ENCODE measurements around the gene CASK.
"Not testable (repeated sequence)": the region's sequence is repeated elsewhere in the genome, so short reads cannot be mapped to it uniquely, and the experiment has no call there.

CASK gene

DNA sequence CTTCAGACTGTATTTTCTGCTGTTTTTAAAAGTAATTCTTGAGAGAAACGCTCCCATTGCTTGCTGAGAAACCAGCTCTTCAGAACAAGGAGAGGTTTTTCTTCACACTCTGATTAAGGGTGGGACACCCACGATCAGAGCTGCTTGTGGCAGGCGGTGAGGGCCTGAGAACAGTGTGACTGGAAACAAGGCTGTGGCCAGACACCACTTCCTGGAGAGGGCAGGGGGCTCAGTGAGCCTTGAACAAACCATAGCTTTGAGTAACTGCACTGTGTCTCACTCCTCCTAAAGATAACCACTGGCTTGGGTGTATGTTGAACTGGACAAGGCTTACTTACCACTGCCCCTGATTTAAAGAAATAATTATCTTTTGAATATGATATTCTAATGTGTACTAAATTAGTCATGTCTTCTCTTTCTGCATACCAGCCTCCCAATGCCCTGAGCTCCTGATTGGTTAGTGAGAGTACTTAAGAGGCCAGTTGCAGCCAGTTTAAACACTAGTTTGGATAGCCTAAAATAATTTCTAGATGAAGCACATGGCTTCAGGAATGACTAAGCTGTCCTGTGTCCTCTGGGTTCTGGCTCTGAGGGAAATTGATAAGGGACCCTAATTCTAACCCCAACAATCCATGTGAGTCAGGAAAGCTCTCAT is 203.1 kb downstream of the CASK start:
- TF ChIP-seq ZNF70 (CRISPR knock-in tag; IDR thresholded peaks at IDR 0.05) = no peak
- no peak for ATAC-seq

DNA sequence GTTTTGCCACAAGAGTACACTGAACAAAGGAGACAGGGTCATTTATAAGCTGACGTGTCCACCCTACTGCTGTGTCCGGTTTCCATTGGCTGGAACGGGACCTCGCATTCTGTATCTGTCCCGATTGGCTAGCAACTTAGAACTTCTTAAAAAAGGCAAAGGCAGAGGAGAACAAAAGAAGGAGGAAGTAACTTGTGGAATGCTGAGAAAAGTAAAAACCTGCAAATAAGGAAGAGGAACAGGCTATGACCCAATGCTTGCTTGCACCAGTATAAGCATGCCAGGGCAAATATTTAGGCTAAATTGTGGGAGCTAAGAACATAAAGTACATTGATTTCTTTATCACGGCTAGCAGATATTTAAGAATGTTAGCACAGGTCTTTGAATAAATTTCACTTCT is 203.7 kb downstream of the CASK start:
- not testable (repeated sequence) for ATAC-seq

- TF ChIP-seq, protein P1, sequence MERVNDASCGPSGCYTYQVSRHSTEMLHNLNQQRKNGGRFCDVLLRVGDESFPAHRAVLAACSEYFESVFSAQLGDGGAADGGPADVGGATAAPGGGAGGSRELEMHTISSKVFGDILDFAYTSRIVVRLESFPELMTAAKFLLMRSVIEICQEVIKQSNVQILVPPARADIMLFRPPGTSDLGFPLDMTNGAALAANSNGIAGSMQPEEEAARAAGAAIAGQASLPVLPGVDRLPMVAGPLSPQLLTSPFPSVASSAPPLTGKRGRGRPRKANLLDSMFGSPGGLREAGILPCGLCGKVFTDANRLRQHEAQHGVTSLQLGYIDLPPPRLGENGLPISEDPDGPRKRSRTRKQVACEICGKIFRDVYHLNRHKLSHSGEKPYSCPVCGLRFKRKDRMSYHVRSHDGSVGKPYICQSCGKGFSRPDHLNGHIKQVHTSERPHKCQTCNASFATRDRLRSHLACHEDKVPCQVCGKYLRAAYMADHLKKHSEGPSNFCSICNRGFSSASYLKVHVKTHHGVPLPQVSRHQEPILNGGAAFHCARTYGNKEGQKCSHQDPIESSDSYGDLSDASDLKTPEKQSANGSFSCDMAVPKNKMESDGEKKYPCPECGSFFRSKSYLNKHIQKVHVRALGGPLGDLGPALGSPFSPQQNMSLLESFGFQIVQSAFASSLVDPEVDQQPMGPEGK (CRISPR knock-in tag; IDR thresholded peaks at IDR 0.05; ENCODE audit: borderline replicate concordance) = no peak
- TF ChIP-seq TOX (CRISPR knock-in tag; IDR thresholded peaks at IDR 0.05; ENCODE audit: borderline replicate concordance) (no peak), ZNF565 (CRISPR knock-in tag; conservative IDR thresholded peaks at IDR 0.05; ENCODE audit: low read depth) (no peak), ZFP3 (CRISPR knock-in tag; IDR thresholded peaks at IDR 0.05) (no peak), CSDC2 (CRISPR knock-in tag; IDR thresholded peaks at IDR 0.05) (no peak), ZNF8 (CRISPR knock-in tag; IDR thresholded peaks at IDR 0.05) (no peak), ZNF70 (CRISPR knock-in tag; IDR thresholded peaks at IDR 0.05) (no peak), ISL1 (CRISPR knock-in tag; IDR thresholded peaks at IDR 0.05) (no peak), OSR1 (CRISPR knock-in tag; IDR thresholded peaks at IDR 0.05) (no peak), ARNTL (CRISPR knock-in tag; IDR thresholded peaks at IDR 0.05; ENCODE audit: borderline replicate concordance, low read depth) (no peak), ZFP30 (CRISPR knock-in tag; IDR thresholded peaks at IDR 0.05) (no peak)
- TF ChIP-seq, protein P2, sequence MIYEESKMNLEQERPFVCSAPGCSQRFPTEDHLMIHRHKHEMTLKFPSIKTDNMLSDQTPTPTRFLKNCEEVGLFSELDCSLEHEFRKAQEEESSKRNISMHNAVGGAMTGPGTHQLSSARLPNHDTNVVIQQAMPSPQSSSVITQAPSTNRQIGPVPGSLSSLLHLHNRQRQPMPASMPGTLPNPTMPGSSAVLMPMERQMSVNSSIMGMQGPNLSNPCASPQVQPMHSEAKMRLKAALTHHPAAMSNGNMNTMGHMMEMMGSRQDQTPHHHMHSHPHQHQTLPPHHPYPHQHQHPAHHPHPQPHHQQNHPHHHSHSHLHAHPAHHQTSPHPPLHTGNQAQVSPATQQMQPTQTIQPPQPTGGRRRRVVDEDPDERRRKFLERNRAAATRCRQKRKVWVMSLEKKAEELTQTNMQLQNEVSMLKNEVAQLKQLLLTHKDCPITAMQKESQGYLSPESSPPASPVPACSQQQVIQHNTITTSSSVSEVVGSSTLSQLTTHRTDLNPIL (CRISPR knock-in tag; IDR thresholded peaks at IDR 0.05; ENCODE audit: low read depth) = no peak
- ATAC-seq = no peak
These were observed 204.7 kb downstream of the CASK start for GRCh38 chrX:41718481-41719235.

- no peak for ATAC-seq
- TF ChIP-seq PPARA (CRISPR knock-in tag; IDR thresholded peaks at IDR 0.05; ENCODE audit: borderline replicate concordance) (no peak), ARNTL (CRISPR knock-in tag; IDR thresholded peaks at IDR 0.05; ENCODE audit: borderline replicate concordance, low read depth) (no peak), ZNF8 (CRISPR knock-in tag; IDR thresholded peaks at IDR 0.05) (no peak), ZFP30 (CRISPR knock-in tag; IDR thresholded peaks at IDR 0.05) (no peak), TSHZ2 (CRISPR knock-in tag; IDR thresholded peaks at IDR 0.05) (no peak), GLIS3 (CRISPR knock-in tag; IDR thresholded peaks at IDR 0.05) (no peak), TOX (CRISPR knock-in tag; IDR thresholded peaks at IDR 0.05; ENCODE audit: borderline replicate concordance) (no peak), ZC3H10 (CRISPR knock-in tag; IDR thresholded peaks at IDR 0.05) (no peak), POU6F1 (CRISPR knock-in tag; IDR thresholded peaks at IDR 0.05; ENCODE audit: borderline replicate concordance, low read depth) (no peak)
- TF ChIP-seq, protein P3, sequence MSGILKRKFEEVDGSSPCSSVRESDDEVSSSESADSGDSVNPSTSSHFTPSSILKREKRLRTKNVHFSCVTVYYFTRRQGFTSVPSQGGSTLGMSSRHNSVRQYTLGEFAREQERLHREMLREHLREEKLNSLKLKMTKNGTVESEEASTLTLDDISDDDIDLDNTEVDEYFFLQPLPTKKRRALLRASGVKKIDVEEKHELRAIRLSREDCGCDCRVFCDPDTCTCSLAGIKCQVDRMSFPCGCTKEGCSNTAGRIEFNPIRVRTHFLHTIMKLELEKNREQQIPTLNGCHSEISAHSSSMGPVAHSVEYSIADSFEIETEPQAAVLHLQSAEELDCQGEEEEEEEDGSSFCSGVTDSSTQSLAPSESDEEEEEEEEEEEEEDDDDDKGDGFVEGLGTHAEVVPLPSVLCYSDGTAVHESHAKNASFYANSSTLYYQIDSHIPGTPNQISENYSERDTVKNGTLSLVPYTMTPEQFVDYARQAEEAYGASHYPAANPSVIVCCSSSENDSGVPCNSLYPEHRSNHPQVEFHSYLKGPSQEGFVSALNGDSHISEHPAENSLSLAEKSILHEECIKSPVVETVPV (CRISPR knock-in tag; IDR thresholded peaks at IDR 0.05) = no peak
- TF ChIP-seq, protein P1 (CRISPR knock-in tag; IDR thresholded peaks at IDR 0.05; ENCODE audit: borderline replicate concordance) = no peak
- TF ChIP-seq, protein P2 (CRISPR knock-in tag; IDR thresholded peaks at IDR 0.05; ENCODE audit: low read depth) = no peak
These were observed 206.4 kb downstream of the CASK start for GRCh38 chrX:41716767-41717473.

Data from SK-N-SH treated with all-trans-retinoic acid at 6 μM for 48 hours (cell line).